HFFc6 (cell line): ENCODE results near the gene PCGF3. TPM values are rescaled to one million over a fixed set of nuclear protein-coding genes. Genes with fewer than 3 reads are reported as not detected.

Experiments used
- DNase-seq: peaks from one replicate; pipeline ENCODE4 v3.0.0-alpha.2; 2018
- H3K27ac Mint-ChIP-seq: 2 replicates; pipeline ENCODE4 v1.8.0; 2020; ENCODE audit warnings: mild to moderate bottlenecking, mixed read lengths
- H3K27me3 Mint-ChIP-seq: 2 replicates; pipeline ENCODE4 v1.8.0; 2021; ENCODE audit warnings: mild to moderate bottlenecking, moderate library complexity, mixed read lengths; ENCODE audit not compliant: insufficient read depth
- H3K36me3 Mint-ChIP-seq: 2 replicates; pipeline ENCODE4 v1.8.0; 2021; ENCODE audit warnings: low read depth, mixed read lengths
- H3K4me1 Mint-ChIP-seq: 2 replicates; pipeline ENCODE4 v1.8.0; 2020; ENCODE audit warnings: low read depth, mixed read lengths
- H3K4me3 Mint-ChIP-seq: 2 replicates; pipeline ENCODE4 v1.8.0; 2020; ENCODE audit warnings: mild to moderate bottlenecking, moderate library complexity, mixed read lengths
- H3K9me3 Mint-ChIP-seq: 2 replicates; pipeline ENCODE4 v1.8.0; 2020; ENCODE audit warnings: mild to moderate bottlenecking, mixed read lengths
- CTCF ChIP-seq: fragments of 200-600 bp; sonication (generic); IDR thresholded peaks from 2 replicates; pipeline ENCODE4 v1.5.0; 2021; ENCODE audit warnings: antibody characterized with exemption, mild to moderate bottlenecking
- total RNA-seq, 6 experiments: library from RNA; stranded (reverse); fragmentation: NEBNext Ultra II Directional; extraction: Animal tissue kit (Norgen Biotek cat#: 25700); gene quantifications; 2 replicates in 1 of 6; 3 replicates in 5 of 6; pipeline ENCODE4 v1.2.3, GENCODE V29; 2021

Gene PCGF3
- total RNA-seq, 6 experiments from 2014 or later: 28.5 to 34.5 (median 30.2) TPM

- Mint-ChIP-seq H3K27me3 (peaks cover 29% of the 10 kb centered on the region), H3K36me3 (peaks cover 5% of the 10 kb centered on the region; the same call in 1 of the 2 replicates), H3K4me3 (no peak overlapping the region), H3K4me1 (no peaks in the 10 kb centered on the region), H3K9me3 (peaks cover 4% of the 10 kb centered on the region; the same call in 1 of the 2 replicates), H3K27ac (no peak overlapping the region)
- TF ChIP-seq CTCF: no peak
- no peak for DNase-seq
These were observed 103.4 kb downstream of the PCGF3 start for GRCh38 chr4:808860-809570.

GRCh38 chr4:813900-814299, 108.3 kb downstream of the PCGF3 start:
- H3K9me3 Mint-ChIP-seq: no peaks in the 10 kb centered on the region
- no peak for TF ChIP-seq CTCF
- peaks cover 44% of the 10 kb centered on the region for H3K27me3 Mint-ChIP-seq
- no peaks in the 10 kb centered on the region for H3K36me3 Mint-ChIP-seq
- no peaks in the 10 kb centered on the region for H3K4me1 Mint-ChIP-seq
- no peak overlapping the region for H3K4me3 Mint-ChIP-seq
- no peak for DNase-seq
- no peak overlapping the region for H3K27ac Mint-ChIP-seq

GRCh38 chr4:814312-814850, 108.7 kb downstream of the PCGF3 start:
- Mint-ChIP-seq H3K27me3 (peaks cover 44% of the 10 kb centered on the region), H3K4me3 (no peak overlapping the region), H3K4me1 (no peaks in the 10 kb centered on the region), H3K9me3 (no peaks in the 10 kb centered on the region), H3K27ac (no peak overlapping the region), H3K36me3 (no peaks in the 10 kb centered on the region)
- DNase-seq: no peak
- TF ChIP-seq CTCF: no peak

GRCh38 chr4:815464-816146, 110.0 kb downstream of the PCGF3 start:
- no peak for TF ChIP-seq CTCF
- H3K9me3 Mint-ChIP-seq: peaks cover 4% of the 10 kb centered on the region; the same call in 1 of the 2 replicates
- H3K4me3 Mint-ChIP-seq: no peak overlapping the region
- H3K36me3 Mint-ChIP-seq: no peaks in the 10 kb centered on the region
- H3K27me3 Mint-ChIP-seq: peaks cover 41% of the 10 kb centered on the region
- DNase-seq: no peak
- no peaks in the 10 kb centered on the region for H3K4me1 Mint-ChIP-seq
- no peak overlapping the region for H3K27ac Mint-ChIP-seq

GRCh38 chr4:818106-818921, 112.7 kb downstream of the PCGF3 start:
- TF ChIP-seq CTCF: no peak
- H3K27me3 Mint-ChIP-seq: peaks cover 36% of the 10 kb centered on the region
- no peaks in the 10 kb centered on the region for H3K4me1 Mint-ChIP-seq
- no peak for DNase-seq
- H3K36me3 Mint-ChIP-seq: no peaks in the 10 kb centered on the region
- H3K27ac Mint-ChIP-seq: no peak overlapping the region
- H3K4me3 Mint-ChIP-seq: no peak overlapping the region
- H3K9me3 Mint-ChIP-seq: peaks cover 4% of the 10 kb centered on the region; the same call in 1 of the 2 replicates
